ENCODE results near the gene CLDN14.
"Not testable (repeated sequence)": the region's sequence is repeated elsewhere in the genome, so short reads cannot be mapped to it uniquely, and the experiment has no call there.

Gene CLDN14

DNA sequence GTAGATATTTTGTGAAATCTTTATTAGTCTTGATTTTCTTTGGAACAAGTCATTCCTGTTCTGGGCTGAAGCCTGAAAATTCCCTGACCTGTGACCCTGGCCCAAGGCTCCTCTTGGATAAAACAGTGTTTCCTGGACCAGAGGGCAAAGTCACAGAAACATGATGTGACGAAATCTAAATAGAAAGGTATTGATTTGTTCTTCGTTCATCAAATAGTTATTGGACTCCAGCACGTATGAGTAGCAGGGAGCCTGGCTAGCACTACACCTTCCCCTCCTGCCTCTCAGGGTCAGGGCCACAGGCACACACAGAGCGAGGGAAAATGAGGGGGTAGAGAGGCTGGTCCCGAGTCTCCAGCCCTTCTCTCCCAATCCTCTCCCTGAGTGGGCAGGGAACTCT lies 1.7 kb upstream of the CLDN14 start:
- no peak for DNase-seq (ENCODE audit: low read depth)
- TF ChIP-seq MYC (IDR thresholded peaks at IDR 0.05; ENCODE audit: low read depth, low read length) (no peak), POLR2A (IDR thresholded peaks at IDR 0.05; ENCODE audit: extremely low read depth, insufficient read length) (no peak), MAX (IDR thresholded peaks at IDR 0.05; ENCODE audit: low read depth, low read length) (no peak)
- TF ChIP-seq, protein P1, sequence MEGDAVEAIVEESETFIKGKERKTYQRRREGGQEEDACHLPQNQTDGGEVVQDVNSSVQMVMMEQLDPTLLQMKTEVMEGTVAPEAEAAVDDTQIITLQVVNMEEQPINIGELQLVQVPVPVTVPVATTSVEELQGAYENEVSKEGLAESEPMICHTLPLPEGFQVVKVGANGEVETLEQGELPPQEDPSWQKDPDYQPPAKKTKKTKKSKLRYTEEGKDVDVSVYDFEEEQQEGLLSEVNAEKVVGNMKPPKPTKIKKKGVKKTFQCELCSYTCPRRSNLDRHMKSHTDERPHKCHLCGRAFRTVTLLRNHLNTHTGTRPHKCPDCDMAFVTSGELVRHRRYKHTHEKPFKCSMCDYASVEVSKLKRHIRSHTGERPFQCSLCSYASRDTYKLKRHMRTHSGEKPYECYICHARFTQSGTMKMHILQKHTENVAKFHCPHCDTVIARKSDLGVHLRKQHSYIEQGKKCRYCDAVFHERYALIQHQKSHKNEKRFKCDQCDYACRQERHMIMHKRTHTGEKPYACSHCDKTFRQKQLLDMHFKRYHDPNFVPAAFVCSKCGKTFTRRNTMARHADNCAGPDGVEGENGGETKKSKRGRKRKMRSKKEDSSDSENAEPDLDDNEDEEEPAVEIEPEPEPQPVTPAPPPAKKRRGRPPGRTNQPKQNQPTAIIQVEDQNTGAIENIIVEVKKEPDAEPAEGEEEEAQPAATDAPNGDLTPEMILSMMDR (IDR thresholded peaks at IDR 0.05; ENCODE audit: low read depth, low read length), result no peak
- H3K4me3 ChIP-seq (ENCODE audit: low read depth, low read length), result no peak overlapping the region

GRCh38 chr21:36480618-36481017 lies 696 bp upstream of the CLDN14 start:
- H3K4me3 ChIP-seq (ENCODE audit: low read depth, low read length), result no peak overlapping the region
- no peak for DNase-seq (ENCODE audit: low read depth)
- TF ChIP-seq MYC (IDR thresholded peaks at IDR 0.05; ENCODE audit: low read depth, low read length) (no peak), MAX (IDR thresholded peaks at IDR 0.05; ENCODE audit: low read depth, low read length) (no peak), POLR2A (IDR thresholded peaks at IDR 0.05; ENCODE audit: extremely low read depth, insufficient read length) (no peak)
- TF ChIP-seq, protein P1 (IDR thresholded peaks at IDR 0.05; ENCODE audit: low read depth, low read length), result no peak

DNA sequence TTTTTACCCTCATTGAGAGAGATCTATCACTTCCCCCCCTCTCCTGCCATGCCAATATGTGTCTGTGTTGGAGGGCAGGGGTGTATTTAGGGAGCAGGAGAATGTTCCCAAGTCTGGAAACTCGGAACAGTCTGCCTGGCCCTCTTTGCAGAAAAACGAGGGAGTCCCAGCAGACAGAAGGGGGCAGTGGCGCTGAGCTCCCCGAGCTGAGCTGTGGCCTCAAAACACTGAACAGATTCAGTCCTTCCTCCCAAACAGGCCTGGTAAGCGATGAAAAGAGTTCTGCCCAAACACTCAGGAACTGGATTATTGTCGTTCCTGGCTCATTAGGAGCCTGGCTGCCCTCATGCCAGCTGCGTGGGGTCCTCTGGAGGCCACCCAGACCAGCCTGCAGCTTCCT lies 981 bp downstream of the CLDN14 start:
- no peak for DNase-seq (ENCODE audit: low read depth)
- TF ChIP-seq, protein P1 (IDR thresholded peaks at IDR 0.05; ENCODE audit: low read depth, low read length), result peak; percentile 14
- TF ChIP-seq MAX (IDR thresholded peaks at IDR 0.05; ENCODE audit: low read depth, low read length), result no peak
- H3K4me3 ChIP-seq (ENCODE audit: low read depth, low read length), result no peak overlapping the region

DNA sequence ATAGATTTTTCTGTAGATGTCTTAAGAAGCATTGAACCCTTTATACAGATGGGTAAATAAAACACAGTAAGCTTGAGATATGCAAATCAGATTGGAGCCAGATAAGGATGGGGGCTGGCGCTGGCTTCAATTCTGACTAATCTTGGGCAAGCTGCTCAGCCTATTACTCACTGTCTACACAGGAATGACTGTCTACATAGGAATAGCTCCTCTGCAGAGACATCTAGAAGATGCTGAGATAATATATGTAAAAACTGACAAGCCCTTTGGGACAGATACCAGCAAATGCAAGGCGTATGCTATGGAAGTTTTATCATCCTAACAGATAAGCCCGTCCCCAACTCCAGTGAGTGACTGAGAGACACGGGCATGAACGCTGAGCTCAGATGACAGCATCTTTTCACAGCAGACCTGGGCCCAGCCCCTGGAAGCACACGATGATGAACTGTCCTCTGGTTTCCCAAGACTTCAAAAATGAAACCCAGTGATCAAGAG lies 1.7 kb downstream of the CLDN14 start:
- no peak for TF ChIP-seq MYC (IDR thresholded peaks at IDR 0.05; ENCODE audit: low read depth, low read length)
- no peak for TF ChIP-seq MAX (IDR thresholded peaks at IDR 0.05; ENCODE audit: low read depth, low read length)
- TF ChIP-seq POLR2A (IDR thresholded peaks at IDR 0.05; ENCODE audit: extremely low read depth, insufficient read length), result no peak
- TF ChIP-seq, protein P1 (IDR thresholded peaks at IDR 0.05; ENCODE audit: low read depth, low read length), result no peak
- no peak overlapping the region for H3K4me3 ChIP-seq (ENCODE audit: low read depth, low read length)
- no peak for DNase-seq (ENCODE audit: low read depth)

GRCh38 chr21:36477559-36477958 lies 2.4 kb downstream of the CLDN14 start:
- DNase-seq (ENCODE audit: low read depth), result no peak
- no peak overlapping the region for H3K4me3 ChIP-seq (ENCODE audit: low read depth, low read length)
- TF ChIP-seq MYC (IDR thresholded peaks at IDR 0.05; ENCODE audit: low read depth, low read length), result no peak
- TF ChIP-seq MAX (IDR thresholded peaks at IDR 0.05; ENCODE audit: low read depth, low read length), result no peak
- TF ChIP-seq POLR2A (IDR thresholded peaks at IDR 0.05; ENCODE audit: extremely low read depth, insufficient read length), result no peak
- TF ChIP-seq, protein P1 (IDR thresholded peaks at IDR 0.05; ENCODE audit: low read depth, low read length), result no peak

DNA sequence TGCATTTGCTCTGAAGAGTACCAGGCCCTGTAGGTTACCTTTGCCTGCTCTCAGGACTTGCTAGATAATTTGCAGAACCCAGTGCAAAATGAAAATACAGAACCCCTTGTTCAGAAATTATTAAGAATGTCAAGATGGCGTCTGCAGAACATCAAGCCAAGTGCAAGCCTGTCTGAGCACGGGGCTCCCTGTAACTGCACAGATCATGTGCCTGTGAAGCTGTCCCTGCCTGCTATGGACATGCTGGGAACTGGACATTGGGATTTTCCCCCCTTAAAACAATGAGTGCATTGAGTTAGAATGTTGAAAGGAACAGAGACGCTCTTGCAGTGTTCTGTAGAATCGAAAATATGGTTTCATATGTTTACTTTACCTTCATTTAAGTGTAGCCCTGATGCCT lies 2.9 kb downstream of the CLDN14 start:
- H3K4me3 ChIP-seq (ENCODE audit: low read depth, low read length), result no peak overlapping the region
- DNase-seq (ENCODE audit: low read depth), result no peak
- no peak for TF ChIP-seq POLR2A (IDR thresholded peaks at IDR 0.05; ENCODE audit: extremely low read depth, insufficient read length)
- TF ChIP-seq MAX (IDR thresholded peaks at IDR 0.05; ENCODE audit: low read depth, low read length), result no peak
- TF ChIP-seq MYC (IDR thresholded peaks at IDR 0.05; ENCODE audit: low read depth, low read length), result no peak
- TF ChIP-seq, protein P1 (IDR thresholded peaks at IDR 0.05; ENCODE audit: low read depth, low read length), result no peak

DNA sequence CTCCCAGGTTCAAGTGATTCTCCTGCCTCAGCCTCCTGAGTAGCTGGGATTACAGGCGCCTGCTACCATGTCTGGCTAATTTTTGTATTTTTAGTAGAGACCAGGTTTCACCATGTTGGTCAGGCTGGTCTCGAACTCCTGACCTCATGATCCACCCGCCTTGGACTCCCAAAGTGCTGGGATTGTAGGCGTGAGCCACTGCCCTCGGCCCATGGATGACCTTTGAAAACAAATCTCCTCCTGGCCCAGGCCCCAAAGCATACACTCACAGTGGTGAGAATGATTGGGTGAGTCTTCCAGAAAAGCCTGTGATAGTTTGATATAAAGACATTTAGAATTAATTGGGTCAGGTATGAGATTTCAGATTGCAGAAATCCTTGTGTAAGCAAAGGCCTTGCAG lies 3.4 kb downstream of the CLDN14 start:
- not testable (repeated sequence) for H3K4me3 ChIP-seq (ENCODE audit: low read depth, low read length); DNase-seq (ENCODE audit: low read depth)

All from NB4 (cell line).